Psoas muscle (tissue), 8 donors: Measurements from ENCODE around the gene TARBP1. TPM values are rescaled to one million over a fixed set of nuclear protein-coding genes. Genes with fewer than 3 reads are reported as not detected.
"Not testable (repeated sequence)": the region's sequence is repeated elsewhere in the genome, so short reads cannot be mapped to it uniquely, and the experiment has no call there.

Source experiments
- ATAC-seq, 4 donors: fragments of 200-7000 bp; cut with Tn5 transposase; one replicate each; pipeline ENCODE4 v1.9.1; 2020; ENCODE audit warnings: moderate library complexity in 3 of 4, mild to moderate bottlenecking in 2 of 4
- DNase-seq, 2 donors: peaks; one replicate each; pipeline ENCODE4 v3.0.0-alpha.2; 2020
- H3K27ac ChIP-seq: fragments of 200-600 bp; one replicate; pipeline ENCODE4 v1.8.0; 2022
- H3K27me3 ChIP-seq, 3 donors: fragments of 200-600 bp in 1 of 3; one replicate each; pipeline versions ENCODE4 v1.6.1 to v1.8.0; 2013 to 2022; ENCODE audit warnings: low read length in 2 of 3, mild to moderate bottlenecking in 2 of 3, moderate library complexity in 1 of 3; ENCODE audit not compliant: insufficient read depth in 3 of 3
- H3K36me3 ChIP-seq, 2 donors: fragments of 200-600 bp in 1 of 2; one replicate each; pipeline versions ENCODE4 v1.6.1 to v1.8.0; 2013 to 2022; ENCODE audit warnings: low read depth in 1 of 2, mild to moderate bottlenecking in 1 of 2, moderate library complexity in 1 of 2; ENCODE audit not compliant: insufficient read depth in 1 of 2
- H3K4me1 ChIP-seq: fragments of 200-600 bp; one replicate; pipeline ENCODE4 v1.8.0; 2022
- H3K4me3 ChIP-seq: fragments of 200-600 bp; one replicate; pipeline ENCODE4 v1.8.0; 2022; ENCODE audit warnings: mild to moderate bottlenecking
- H3K9me3 ChIP-seq: fragments of 200-600 bp; one replicate; pipeline ENCODE4 v1.8.0; 2022
- WGBS, 3 donors: extraction: QIAGEN DNeasy Blood & Tissue Kit; methylation state at CpG; one replicate each; pipeline versions ENCODE4 v1.1.6 to v1.1.7; 2013; 5-methylcytosine and 5-hydroxymethylcytosine counted together
- intact Hi-C, 2 donors: fragments of 100-400 bp; cut with DNase I; formaldehyde crosslinking; loops; one replicate each; pipeline versions ENCODE4 v1.11.0 to v1.14.2; 2022
- polyA plus RNA-seq, 3 donors: library from polyadenylated mRNA; stranded (reverse); fragments of 200-250 nt; gene quantifications; one replicate each; pipeline ENCODE4 v1.2.3, GENCODE V29; 2013
- total RNA-seq, 4 donors: library from RNA; stranded (reverse); fragmentation: NEBNext Ultra II Directional in 2 of 4; extraction: Animal tissue kit (Norgen Biotek cat#: 25700) in 2 of 4; gene quantifications; one replicate each; pipeline versions ENCODE4 v1.2.1 to v1.2.4, GENCODE V29; 2021 to 2023
- TF ChIP-seq, protein P1 (sequence below): fragments of 200-600 bp; IDR thresholded peaks from one replicate; pipeline ENCODE4 v1.8.0; 2022; ENCODE audit warnings: antibody characterized with exemption
- donor health status: healthy with polysubstance abuse.
- donor health status: DM: no; HTN: no; CAD: no; lungs with moderate emphysema.
- donor health status: Bipolar disorder and iron deficiency.
- donor health status: healthy.
- donor health status: DM: yes; HTN: yes; CAD: no.
- donor health status: DM: no; HTN: no; CAD: no.
- donor health status: DM: no; HTN: no; CAD: no.
- donor health status: DM: yes; HTN: yes; CAD: no.

TARBP1 gene
- total and polyA plus RNA-seq, 7 donors, result 5.8 to 10.5 (median 8.5) TPM

DNA sequence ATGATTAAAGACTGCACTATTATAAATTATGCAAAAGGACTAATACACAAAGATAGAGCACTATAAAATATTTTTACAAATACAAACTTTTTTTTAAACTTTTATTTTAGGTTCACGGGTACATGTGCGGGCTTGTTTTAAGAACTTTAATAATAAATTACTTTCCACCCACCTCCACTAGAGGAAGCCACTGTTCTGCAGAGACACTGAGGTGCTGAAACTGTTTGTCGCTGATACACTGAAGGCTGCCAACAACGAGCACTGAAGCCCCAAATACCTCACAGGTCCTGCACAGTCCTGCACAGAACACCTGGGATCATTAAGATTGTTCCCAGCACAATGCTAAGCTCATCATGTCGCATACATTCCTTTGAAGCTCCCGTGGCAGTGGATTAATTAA is 85.8 kb downstream of the TARBP1 start:
- Histone ChIP-seq H3K27ac (no peak overlapping the region), H3K9me3 (no peaks in the 10 kb centered on the region), H3K4me3 (no peak overlapping the region), H3K27me3 (no peaks in the 10 kb centered on the region), H3K36me3 (peaks cover 3 to 53% of the 10 kb centered on the region in 2 donors), H3K4me1 (peaks cover 4% of the 10 kb centered on the region)
- 85 to 87% (median 85%) methylated on average over 6 of the region's 6 CpGs for WGBS, 3 donors
- no peak for DNase-seq
- TF ChIP-seq, protein P1, sequence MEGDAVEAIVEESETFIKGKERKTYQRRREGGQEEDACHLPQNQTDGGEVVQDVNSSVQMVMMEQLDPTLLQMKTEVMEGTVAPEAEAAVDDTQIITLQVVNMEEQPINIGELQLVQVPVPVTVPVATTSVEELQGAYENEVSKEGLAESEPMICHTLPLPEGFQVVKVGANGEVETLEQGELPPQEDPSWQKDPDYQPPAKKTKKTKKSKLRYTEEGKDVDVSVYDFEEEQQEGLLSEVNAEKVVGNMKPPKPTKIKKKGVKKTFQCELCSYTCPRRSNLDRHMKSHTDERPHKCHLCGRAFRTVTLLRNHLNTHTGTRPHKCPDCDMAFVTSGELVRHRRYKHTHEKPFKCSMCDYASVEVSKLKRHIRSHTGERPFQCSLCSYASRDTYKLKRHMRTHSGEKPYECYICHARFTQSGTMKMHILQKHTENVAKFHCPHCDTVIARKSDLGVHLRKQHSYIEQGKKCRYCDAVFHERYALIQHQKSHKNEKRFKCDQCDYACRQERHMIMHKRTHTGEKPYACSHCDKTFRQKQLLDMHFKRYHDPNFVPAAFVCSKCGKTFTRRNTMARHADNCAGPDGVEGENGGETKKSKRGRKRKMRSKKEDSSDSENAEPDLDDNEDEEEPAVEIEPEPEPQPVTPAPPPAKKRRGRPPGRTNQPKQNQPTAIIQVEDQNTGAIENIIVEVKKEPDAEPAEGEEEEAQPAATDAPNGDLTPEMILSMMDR, result no peak
- ATAC-seq, result no peak
- intact Hi-C loops, result no loop called here

DNA sequence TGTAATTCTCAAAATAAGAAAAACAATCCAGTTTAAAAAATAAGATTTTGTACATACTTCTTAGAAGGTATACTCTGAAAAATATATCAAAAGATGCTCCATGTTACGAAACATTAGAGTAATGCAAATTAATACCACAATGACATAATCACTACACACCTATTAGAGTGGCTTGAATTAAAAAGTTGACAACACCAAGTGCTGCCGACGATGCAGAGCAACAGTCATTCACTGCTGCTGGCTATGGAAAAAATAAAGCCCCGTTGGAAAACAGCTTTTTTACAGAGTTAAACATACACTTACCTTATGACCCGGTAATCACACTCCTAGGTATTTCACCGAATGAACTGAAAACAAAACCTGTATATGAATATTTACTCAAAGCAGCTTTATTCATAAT is 90.9 kb downstream of the TARBP1 start:
- Histone ChIP-seq H3K4me3 (no peak overlapping the region), H3K27me3 (no peaks in the 10 kb centered on the region), H3K9me3 (no peaks in the 10 kb centered on the region), H3K36me3 (peaks cover 3 to 51% of the 10 kb centered on the region in 2 donors), H3K4me1 (no peaks in the 10 kb centered on the region), H3K27ac (no peak overlapping the region)
- TF ChIP-seq, protein P1, result no peak
- intact Hi-C loops, result no loop called here
- 87 to 94% (median 90%) methylated on average over 6 of the region's 6 CpGs for WGBS, 3 donors
- no peak for DNase-seq
- ATAC-seq, result no peak

DNA sequence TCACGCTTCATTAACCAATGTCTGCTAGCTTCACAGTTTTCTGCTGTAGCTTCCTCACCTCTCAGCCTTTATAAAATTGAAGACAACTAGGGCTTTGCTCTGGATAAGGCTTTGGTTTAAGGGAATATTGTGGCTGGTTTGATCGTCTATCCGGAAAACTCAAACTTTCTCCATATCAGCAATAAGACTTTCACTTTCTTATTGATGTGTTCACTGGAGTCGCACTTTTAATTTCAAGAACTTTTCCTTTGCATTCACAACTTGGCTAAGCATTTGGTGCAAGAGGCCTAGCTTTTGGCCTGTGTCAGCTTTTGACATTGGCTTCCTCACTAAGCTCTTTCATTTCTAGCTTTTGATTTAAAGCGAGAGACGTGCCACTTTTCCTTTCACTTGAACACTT is 92.9 kb downstream of the TARBP1 start:
- Histone ChIP-seq H3K4me3 (no peak overlapping the region), H3K27ac (no peak overlapping the region), H3K4me1 (no peaks in the 10 kb centered on the region), H3K27me3 (no peaks in the 10 kb centered on the region), H3K9me3 (no peaks in the 10 kb centered on the region), H3K36me3 (peaks cover 3 to 44% of the 10 kb centered on the region in 2 donors)
- no peak for ATAC-seq
- TF ChIP-seq, protein P1, result no peak
- intact Hi-C loops, result no loop called here
- DNase-seq, result no peak
- WGBS, 3 donors, result 95 to 98% (median 96%) methylated on average over 6 of the region's 6 CpGs

DNA sequence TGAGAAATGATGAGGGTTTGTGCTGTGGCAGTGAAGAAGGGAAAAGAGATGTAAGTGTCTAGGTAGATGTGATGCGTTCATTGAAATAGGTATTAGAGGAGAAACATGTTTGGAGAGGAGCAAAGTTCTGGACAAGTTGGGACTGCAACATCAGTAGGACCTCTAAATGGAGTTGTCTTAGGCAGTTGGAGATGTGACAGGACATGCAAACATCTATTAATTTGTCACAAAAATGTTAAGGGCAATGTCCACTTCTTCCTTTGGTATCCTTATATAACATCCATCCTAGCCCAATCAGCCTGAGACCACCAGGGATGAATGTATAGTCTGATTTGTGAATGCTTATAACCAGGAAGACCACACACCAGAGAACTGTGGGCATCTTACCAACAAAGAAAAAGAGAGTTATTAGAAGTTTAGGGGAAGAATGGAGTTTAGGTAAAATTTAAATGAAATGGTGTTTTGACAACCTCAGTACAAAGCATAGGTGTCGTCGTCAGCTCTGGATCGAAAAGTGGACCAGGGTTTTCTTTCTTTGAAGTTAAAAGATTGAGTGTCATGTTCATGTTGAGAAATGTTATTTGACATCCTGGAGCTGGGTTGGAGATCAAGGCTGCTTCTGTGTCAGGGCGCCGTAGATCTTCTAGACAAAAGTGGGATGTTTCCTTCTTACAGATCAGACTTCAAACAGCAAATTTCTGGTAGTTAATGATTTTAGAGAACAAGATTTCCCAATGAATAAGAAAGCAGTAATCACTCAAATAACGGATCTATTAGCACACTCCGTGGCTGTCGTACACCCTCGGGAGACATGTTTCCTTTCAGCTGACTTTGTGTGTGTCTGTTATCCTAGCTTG is 97.1 kb downstream of the TARBP1 start:
- WGBS, 3 donors, result 89 to 94% (median 91%) methylated on average over 10 of the region's 10 CpGs
- H3K9me3 ChIP-seq, result no peaks in the 10 kb centered on the region
- H3K27ac ChIP-seq, result no peak overlapping the region
- H3K27me3 ChIP-seq, result no peaks in the 10 kb centered on the region
- ATAC-seq (no peak), DNase-seq (no peak)
- intact Hi-C loops, result no loop called here
- H3K36me3 ChIP-seq, result peaks cover 0 to 75% of the 10 kb centered on the region in 2 donors
- H3K4me3 ChIP-seq, result no peak overlapping the region
- TF ChIP-seq, protein P1, result no peak
- no peaks in the 10 kb centered on the region for H3K4me1 ChIP-seq

DNA sequence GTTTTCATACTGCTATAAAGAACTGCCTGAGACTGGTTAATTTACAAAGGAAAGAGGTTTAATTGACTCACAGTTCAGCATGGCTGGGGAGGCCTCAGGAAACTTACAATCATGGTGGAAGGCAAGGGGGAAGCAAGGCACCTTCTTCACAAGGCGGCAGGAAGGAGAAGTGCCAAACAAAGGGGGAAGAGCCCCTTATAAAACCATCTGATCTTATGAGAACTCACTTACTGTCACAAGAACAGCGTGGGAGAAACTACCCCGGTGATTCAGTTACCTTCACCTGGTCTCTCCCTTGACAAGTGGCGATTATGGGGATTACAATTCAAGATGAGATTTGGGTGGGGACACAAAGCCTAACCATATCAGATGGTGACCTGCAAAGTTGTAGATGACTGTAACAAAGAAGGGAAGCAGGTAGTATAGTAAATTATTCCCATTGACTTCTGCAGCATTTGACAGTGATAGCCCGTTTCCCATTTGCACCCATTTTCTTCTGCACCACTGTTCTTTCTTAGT is 99.3 kb downstream of the TARBP1 start:
- DNase-seq, H3K4me1 ChIP-seq, ATAC-seq, H3K27me3 ChIP-seq, H3K4me3 ChIP-seq, intact Hi-C loops, H3K27ac ChIP-seq, H3K9me3 ChIP-seq: not testable (repeated sequence)
- H3K36me3 ChIP-seq, result peaks cover 5 to 87% of the 10 kb centered on the region in 2 donors
- WGBS, 3 donors, result 87 to 95% (median 95%) methylated on average over 5 of the region's 5 CpGs
